ENCODE results near the gene ITPRID1. TPM values are rescaled to one million over a fixed set of nuclear protein-coding genes. Genes with fewer than 3 reads are reported as not detected.

The ITPRID1 gene
- total and polyA plus RNA-seq, 2 of the 8 experiments (the other 6 are each of a cell fraction or from before 2014, with no cell fraction given): 0.09 to 0.47 TPM

DNA sequence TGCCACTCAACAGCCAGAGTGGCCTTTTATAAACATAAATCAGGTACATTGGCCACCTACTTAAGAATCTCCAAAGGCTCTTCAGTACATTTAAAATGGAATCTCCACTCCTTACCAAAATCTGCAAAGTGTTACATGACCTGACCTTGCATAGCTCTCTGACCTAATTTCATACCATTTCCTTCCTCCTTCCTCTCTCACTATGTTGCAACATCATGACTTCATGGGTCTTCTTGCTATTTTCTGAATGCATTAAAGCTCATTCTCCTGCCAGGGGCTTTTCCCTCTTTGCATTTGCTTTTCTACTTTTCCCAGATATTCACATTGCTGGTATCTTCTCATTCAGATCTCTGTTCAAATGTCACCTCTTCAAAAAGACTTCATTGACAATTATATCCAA, 151.0 kb downstream of the ITPRID1 start:
- no peak overlapping the region for H3K4me2 ChIP-seq (ENCODE audit: insufficient read depth in 1 of 2, low read depth in 2 of 2, low read length in 2 of 2)
- H3K4ac ChIP-seq (replicated peaks; ENCODE audit: insufficient read length, low read depth, low read length): no peak overlapping the region
- no peaks in the 10 kb centered on the region for H3K36me3 ChIP-seq (ENCODE audit: control insufficient read depth in 2 of 4, insufficient read depth in 4 of 4, low read length in 3 of 4)
- no peaks in the 10 kb centered on the region for H3K79me2 ChIP-seq (ENCODE audit: control insufficient read depth in 1 of 2, insufficient read depth in 2 of 2, low read length in 2 of 2)
- H3K79me1 ChIP-seq (ENCODE audit: low read depth, low read length): no peaks in the 10 kb centered on the region
- H2AFZ ChIP-seq (ENCODE audit: low read length): no peak overlapping the region
- no peak for DNase-seq (ENCODE audit: low read depth in 1 of 2, low spot score in 2 of 2)
- H3K27me3 ChIP-seq (replicated peaks in 1 of 4; ENCODE audit: control insufficient read depth in 3 of 4, extremely low read depth in 1 of 4, insufficient read depth in 3 of 4, low read length in 3 of 4): no peaks in the 10 kb centered on the region
- no peak overlapping the region for H2BK120ac ChIP-seq (replicated peaks; ENCODE audit: low read depth, low read length)
- no peak for FAIRE-seq
- H3K23ac ChIP-seq (ENCODE audit: insufficient read length): no peak overlapping the region
- ChIA-PET POLR2A (ENCODE audit: partially characterized antibody) (interaction anchor here (1.5 kb wide), 1 partner anchor 22 kb away, joined by 3 read pairs; no protein-coding TSS in a partner anchor), CTCF (ENCODE audit: partially characterized antibody) (interaction anchor here (0.9 to 3.2 kb wide), 4 partner anchors 13 to 500 kb away, joined by 3 to 13 read pairs (median 4); no protein-coding TSS in a partner anchor)
- no peak overlapping the region for H2BK5ac ChIP-seq (ENCODE audit: low read depth, low read length)
- H2AK5ac ChIP-seq (ENCODE audit: low read depth, low read length): no peak overlapping the region
- no peak overlapping the region for H4K91ac ChIP-seq (replicated peaks; ENCODE audit: insufficient read length, low read length)
- no peak overlapping the region for H3K56ac ChIP-seq (replicated peaks; ENCODE audit: insufficient read length, low read depth, low read length)
- H4K8ac ChIP-seq (ENCODE audit: extremely low read depth, insufficient read depth, low read length): no peak overlapping the region
- no peak overlapping the region for H2BK15ac ChIP-seq (ENCODE audit: low read length)
- no peak overlapping the region for H3K18ac ChIP-seq (ENCODE audit: extremely low read depth, low read length)
- H3K27ac ChIP-seq (ENCODE audit: low read depth, low read length): no peak overlapping the region
- no peaks in the 10 kb centered on the region for H3K9me3 ChIP-seq (ENCODE audit: insufficient read depth in 2 of 2, low read depth in 1 of 2, low read length in 1 of 2)
- H3K23me2 ChIP-seq (ENCODE audit: low read depth, low read length): no peaks in the 10 kb centered on the region
- H4K5ac ChIP-seq (ENCODE audit: insufficient read length, low read depth, low read length): no peak overlapping the region
- no peak overlapping the region for H2BK12ac ChIP-seq (ENCODE audit: low read depth, low read length)
- H3K4me1 ChIP-seq (replicated peaks in 1 of 4; ENCODE audit: control insufficient read depth in 3 of 4, insufficient read depth in 4 of 4, low read length in 3 of 4): peaks cover 0 to 4% (median 3%) of the 10 kb centered on the region in 4 experiments; a peak in 2 of 7 replicates
- H3K4me3 ChIP-seq (ENCODE audit: extremely low read depth in 1 of 4, insufficient read depth in 2 of 4, low read depth in 3 of 4, low read length in 4 of 4): no peak overlapping the region
- no peak overlapping the region for H3K9ac ChIP-seq (replicated peaks in 1 of 4; ENCODE audit: extremely low read depth in 1 of 4, low read depth in 3 of 4, low read length in 3 of 4)
- H2BK20ac ChIP-seq (ENCODE audit: low read length): no peak overlapping the region
- no peaks in the 10 kb centered on the region for H4K20me1 ChIP-seq (replicated peaks in 1 of 2; ENCODE audit: control insufficient read depth in 1 of 2, insufficient read depth in 2 of 2, low read length in 2 of 2)
- H3K14ac ChIP-seq (ENCODE audit: insufficient read length): no peak overlapping the region
- TF ChIP-seq ZNF274 (IDR thresholded peaks at IDR 0.05; ENCODE audit: borderline replicate concordance, extremely low read depth, low read length) (no peak), CBX8 (IDR thresholded peaks at IDR 0.05; ENCODE audit: borderline replicate concordance, low read depth, low read length) (no peak), YY1 (IDR thresholded peaks at IDR 0.05; ENCODE audit: low read depth, low read length) (no peak), SP1 (IDR thresholded peaks at IDR 0.05; ENCODE audit: low read depth, low read length) (no peak), TEAD4 (IDR thresholded peaks at IDR 0.05; ENCODE audit: low read depth, low read length) (no peak), SAP30 (IDR thresholded peaks at IDR 0.05; ENCODE audit: insufficient read depth, insufficient replicate concordance, low read length) (no peak), GABPA (IDR thresholded peaks at IDR 0.05; ENCODE audit: borderline replicate concordance, insufficient read depth, low read length) (no peak), RNF2 (IDR thresholded peaks at IDR 0.05; ENCODE audit: borderline replicate concordance, low read depth, low read length, missing control alignments, poor library complexity, severe bottlenecking) (no peak), SIN3A (conservative IDR thresholded peaks at IDR 0.05 in 1 of 2, IDR thresholded peaks at IDR 0.05 in 1 of 2; ENCODE audit: low read depth in 1 of 2, low read length in 2 of 2) (no peak), RFX5 (IDR thresholded peaks at IDR 0.05; ENCODE audit: borderline replicate concordance, low read depth, low read length) (no peak), TAF1 (IDR thresholded peaks at IDR 0.05; ENCODE audit: low read depth, low read length) (no peak), CREB1 (IDR thresholded peaks at IDR 0.05) (no peak), EP300 (IDR thresholded peaks at IDR 0.05; ENCODE audit: borderline replicate concordance in 1 of 2, low read depth in 2 of 2, low read length in 2 of 2) (no peak)
- TF ChIP-seq, protein P1, sequence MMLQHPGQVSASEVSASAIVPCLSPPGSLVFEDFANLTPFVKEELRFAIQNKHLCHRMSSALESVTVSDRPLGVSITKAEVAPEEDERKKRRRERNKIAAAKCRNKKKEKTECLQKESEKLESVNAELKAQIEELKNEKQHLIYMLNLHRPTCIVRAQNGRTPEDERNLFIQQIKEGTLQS (IDR thresholded peaks at IDR 0.05; ENCODE audit: insufficient read depth, low read depth, low read length): no peak
